Ectodermal cell (in vitro differentiated cells): ENCODE measurements around the gene PTP4A1.

Source experiments
- H3K27ac ChIP-seq: 2 replicates; pipeline ENCODE4 v1.7.0; 2013; ENCODE audit warnings: mild to moderate bottlenecking, low read depth, low read length; ENCODE audit not compliant: insufficient read depth, poor library complexity, severe bottlenecking
- H3K27me3 ChIP-seq: 2 replicates; pipeline ENCODE4 v1.7.0; 2013; ENCODE audit warnings: mild to moderate bottlenecking, low read length; ENCODE audit not compliant: insufficient read depth, control insufficient read depth, poor library complexity, severe bottlenecking
- H3K36me3 ChIP-seq: one replicate; pipeline ENCODE4 v1.7.0; 2013; ENCODE audit warnings: low read length; ENCODE audit not compliant: control insufficient read depth, insufficient read depth
- H3K4me1 ChIP-seq: one replicate; pipeline ENCODE4 v1.7.0; 2013; ENCODE audit warnings: low read length; ENCODE audit not compliant: control insufficient read depth, insufficient read depth
- H3K4me3 ChIP-seq: 2 replicates; pipeline ENCODE4 v1.7.0; 2013; ENCODE audit warnings: low read depth, low read length, control low read depth; ENCODE audit not compliant: insufficient read depth
- H3K9me3 ChIP-seq: 2 replicates; pipeline ENCODE4 v1.7.0; 2013; ENCODE audit warnings: mild to moderate bottlenecking, low read length, moderate library complexity; ENCODE audit not compliant: control insufficient read depth
- WGBS, 2 experiments: methylation state at CpG; one replicate each; pipeline ENCODE4 v1.1.7; 2013; ENCODE audit warnings: missing lambda C conversion rate in 2 of 2; 5-methylcytosine and 5-hydroxymethylcytosine counted together

The PTP4A1 gene

DNA sequence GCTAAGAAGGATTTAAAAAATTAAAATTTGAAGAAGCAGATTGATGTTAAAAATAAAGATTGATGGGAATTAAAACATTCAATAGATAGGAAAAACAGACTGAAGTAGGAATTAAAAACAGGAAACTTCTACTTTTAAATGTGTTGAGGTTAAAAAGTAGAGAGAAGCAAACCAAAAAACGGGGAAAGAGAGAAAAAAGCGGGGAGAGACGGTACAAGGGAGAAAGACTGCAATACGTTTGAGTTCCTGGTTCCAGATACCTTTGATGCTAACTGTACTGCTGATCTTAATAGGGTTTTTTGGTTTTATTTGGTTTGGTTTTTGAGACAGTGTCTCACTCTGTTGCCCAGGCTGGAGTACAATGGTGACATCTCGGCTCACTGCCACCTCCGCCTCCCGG lies 27.0 kb downstream of the PTP4A1 start:
- no peaks in the 10 kb centered on the region for H3K27me3 ChIP-seq
- 87 to 93% methylated on average over 7 of the region's 7 CpGs for WGBS, 2 experiments
- no peak overlapping the region for H3K4me3 ChIP-seq

DNA sequence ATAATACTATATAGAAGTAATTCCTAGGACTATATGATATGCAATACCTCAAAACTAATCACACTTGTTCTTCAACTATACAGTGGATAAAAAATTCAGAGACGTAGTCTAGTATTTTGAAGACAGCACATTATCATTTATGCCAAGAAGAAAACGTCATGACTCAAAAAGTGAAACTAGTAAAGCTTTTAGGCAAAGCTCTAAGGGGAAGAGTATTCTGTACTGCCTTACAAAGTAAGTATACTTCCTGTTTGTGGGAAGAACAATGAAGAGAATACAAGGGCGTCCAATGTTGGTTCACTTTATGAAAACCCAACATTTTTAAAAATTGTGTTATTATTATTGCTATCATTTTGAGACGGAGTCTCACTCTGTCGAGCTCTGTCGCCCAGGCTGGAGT lies 27.9 kb downstream of the PTP4A1 start:
- no peak overlapping the region for H3K27ac ChIP-seq
- H3K27me3 ChIP-seq: no peaks in the 10 kb centered on the region
- no peaks in the 10 kb centered on the region for H3K36me3 ChIP-seq
- no peaks in the 10 kb centered on the region for H3K4me1 ChIP-seq
- H3K4me3 ChIP-seq: no peak overlapping the region
- 91 to 97% methylated on average over 5 to 6 of the region's 6 CpGs for WGBS, 2 experiments
- H3K9me3 ChIP-seq: no peaks in the 10 kb centered on the region

More for the DNA sequence above, 27.0 kb downstream of the PTP4A1 start:
- no peaks in the 10 kb centered on the region for H3K36me3 ChIP-seq
- no peaks in the 10 kb centered on the region for H3K9me3 ChIP-seq
- H3K4me1 ChIP-seq: no peaks in the 10 kb centered on the region
- H3K27ac ChIP-seq: no peak overlapping the region

DNA sequence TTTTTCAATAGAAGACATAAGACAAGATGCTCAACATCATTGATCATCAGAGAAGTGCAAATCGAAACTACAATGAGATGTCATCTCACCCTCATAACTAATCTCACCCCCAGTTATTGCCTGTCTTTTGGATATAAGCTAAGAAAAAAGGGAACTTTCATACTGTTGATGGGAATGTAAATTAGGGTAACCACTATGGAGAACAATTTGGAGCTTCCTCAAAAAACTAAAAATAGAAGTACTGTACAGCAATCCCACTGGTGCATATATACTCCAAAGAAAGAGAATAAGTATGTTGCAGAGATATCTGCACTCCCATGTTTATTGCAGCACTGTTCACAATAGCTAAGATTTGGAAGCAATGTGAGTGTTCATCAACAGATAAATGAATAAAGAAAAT lies 37.0 kb downstream of the PTP4A1 start:
- no peaks in the 10 kb centered on the region for H3K27me3 ChIP-seq
- 67 to 100% methylated on average over 1 of the region's 1 CpG for WGBS, 2 experiments

DNA sequence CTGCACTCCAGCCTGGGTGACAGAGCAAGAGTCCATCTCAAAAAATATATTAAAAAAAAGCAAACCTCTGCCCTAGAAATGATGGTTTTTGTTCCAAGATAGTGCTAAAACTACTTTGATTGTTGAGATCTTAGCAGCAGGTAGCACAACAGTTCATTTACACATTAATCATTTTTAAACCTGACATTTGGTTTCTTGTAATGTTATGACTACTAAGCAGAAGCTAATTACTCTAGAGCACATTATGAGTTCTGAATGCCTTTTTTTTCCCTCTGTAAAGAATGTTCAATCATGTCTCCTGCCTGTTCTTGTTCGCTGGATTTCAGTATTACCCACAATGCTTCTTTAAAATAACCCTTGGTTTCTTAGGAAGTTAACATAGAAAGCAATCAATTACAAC lies 38.7 kb downstream of the PTP4A1 start:
- H3K9me3 ChIP-seq: no peaks in the 10 kb centered on the region
- no peaks in the 10 kb centered on the region for H3K4me1 ChIP-seq
- no peaks in the 10 kb centered on the region for H3K36me3 ChIP-seq
- H3K27ac ChIP-seq: no peak overlapping the region
- H3K27me3 ChIP-seq: no peaks in the 10 kb centered on the region
- no peak overlapping the region for H3K4me3 ChIP-seq
- WGBS, 2 experiments: 69 to 94% methylated on average over 1 of the region's 1 CpG

More for the DNA sequence above, 37.0 kb downstream of the PTP4A1 start:
- H3K9me3 ChIP-seq: no peaks in the 10 kb centered on the region
- no peak overlapping the region for H3K4me3 ChIP-seq
- H3K27ac ChIP-seq: no peak overlapping the region
- no peaks in the 10 kb centered on the region for H3K36me3 ChIP-seq
- H3K4me1 ChIP-seq: no peaks in the 10 kb centered on the region

DNA sequence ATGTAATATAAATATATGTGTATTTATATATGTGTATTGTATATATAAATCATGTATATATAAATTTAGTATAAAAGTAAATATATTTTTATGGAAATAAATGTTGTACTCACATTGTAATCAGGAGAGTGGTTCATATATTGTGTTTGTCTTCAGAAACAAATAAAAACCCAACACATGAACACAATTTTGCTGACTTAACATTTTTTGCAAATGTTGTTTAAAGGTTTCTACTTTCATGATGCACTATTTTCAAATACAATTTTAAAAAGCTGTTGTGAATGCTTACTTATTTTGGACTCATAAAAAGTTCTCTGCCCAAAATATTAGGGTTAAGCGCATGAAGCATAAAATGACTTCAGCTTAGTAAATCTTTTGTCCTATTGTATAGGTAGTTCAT lies 39.3 kb downstream of the PTP4A1 start:
- H3K9me3 ChIP-seq: no peaks in the 10 kb centered on the region
- no CpG with 5 or more reads among the region's 1 CpG for WGBS, 2 experiments
- H3K4me1 ChIP-seq: no peaks in the 10 kb centered on the region
- no peaks in the 10 kb centered on the region for H3K36me3 ChIP-seq
- no peak overlapping the region for H3K4me3 ChIP-seq
- no peaks in the 10 kb centered on the region for H3K27me3 ChIP-seq
- no peak overlapping the region for H3K27ac ChIP-seq

DNA sequence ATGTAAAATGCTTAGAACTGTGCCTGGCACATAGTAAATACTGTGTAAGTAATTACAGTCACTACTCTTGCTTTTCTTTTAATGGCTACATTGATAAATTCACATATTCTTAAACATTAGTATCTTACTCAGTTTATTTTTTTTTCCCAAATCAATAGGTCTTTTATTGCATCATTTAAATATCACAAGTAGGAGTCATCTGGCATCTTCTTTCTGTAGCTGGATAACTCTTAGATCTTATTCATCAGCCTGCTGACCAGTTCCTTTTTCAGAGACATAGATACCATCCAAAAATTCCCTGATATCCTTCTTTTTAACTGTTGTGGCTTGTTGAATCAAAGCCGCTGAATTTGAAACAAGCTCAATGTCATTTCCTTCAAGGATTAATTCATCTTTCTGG lies 43.3 kb downstream of the PTP4A1 start:
- no peaks in the 10 kb centered on the region for H3K27me3 ChIP-seq
- H3K27ac ChIP-seq: no peak overlapping the region
- WGBS, 2 experiments: 94 to 95% methylated on average over 1 of the region's 1 CpG

More for the DNA sequence above, 43.3 kb downstream of the PTP4A1 start:
- H3K9me3 ChIP-seq: no peaks in the 10 kb centered on the region
- no peaks in the 10 kb centered on the region for H3K36me3 ChIP-seq
- no peak overlapping the region for H3K4me3 ChIP-seq
- no peaks in the 10 kb centered on the region for H3K4me1 ChIP-seq
